DOHH2 (cell line): Measurements from ENCODE around the gene DSTYK.

ENCODE experiments used
- H3F3A ChIP-seq: fragments of 200-600 bp; sonication (generic), shearing (Covaris generic); 2 replicates; pipeline ENCODE4 v1.6.0; 2016; ENCODE audit warnings: antibody characterized with exemption, mild to moderate bottlenecking; ENCODE audit not compliant: control insufficient read depth, insufficient read depth
- H3K27ac ChIP-seq: fragments of 200-600 bp; sonication (generic); 2 replicates; pipeline ENCODE4 v1.5.1; 2014; ENCODE audit warnings: low read depth, mild to moderate bottlenecking, low read length, moderate library complexity
- H3K27me3 ChIP-seq: fragments of 200-600 bp; sonication (generic); 2 replicates; pipeline ENCODE4 v1.6.1; 2014; ENCODE audit warnings: mild to moderate bottlenecking, low read length, mixed read lengths; ENCODE audit not compliant: control insufficient read depth
- H3K36me3 ChIP-seq: fragments of 200-600 bp; sonication (generic); 2 replicates; pipeline ENCODE4 v1.6.1; 2014; ENCODE audit warnings: mild to moderate bottlenecking, low read length, moderate library complexity, mixed read lengths; ENCODE audit not compliant: control insufficient read depth
- H3K4me1 ChIP-seq: fragments of 200-600 bp; sonication (generic); 2 replicates; pipeline ENCODE4 v1.6.1; 2014; ENCODE audit warnings: mild to moderate bottlenecking, low read length, mixed read lengths; ENCODE audit not compliant: control insufficient read depth
- H3K4me2 ChIP-seq: fragments of 200-600 bp; sonication (generic); 2 replicates; pipeline ENCODE4 v1.6.0; 2014; ENCODE audit warnings: mild to moderate bottlenecking, low read length, moderate library complexity
- H3K4me3 ChIP-seq: fragments of 200-600 bp; sonication (generic); 2 replicates; pipeline ENCODE4 v1.5.1; 2014; ENCODE audit warnings: mild to moderate bottlenecking, low read length, mixed read lengths
- H3K79me2 ChIP-seq: fragments of 200-600 bp; sonication (generic); 2 replicates; pipeline ENCODE4 v1.6.1; 2014; ENCODE audit warnings: mild to moderate bottlenecking, low read length, mixed read lengths; ENCODE audit not compliant: control insufficient read depth
- H3K9me2 ChIP-seq: fragments of 200-600 bp; sonication (generic); replicated peaks from 2 replicates; pipeline ENCODE4 v1.6.1; 2014; ENCODE audit warnings: mild to moderate bottlenecking, low read length, mixed read lengths; ENCODE audit not compliant: control insufficient read depth
- H3K9me3 ChIP-seq: fragments of 200-600 bp; sonication (generic); 2 replicates; pipeline ENCODE4 v1.6.1; 2014; ENCODE audit warnings: antibody characterized with exemption, low read length, mixed read lengths; ENCODE audit not compliant: control insufficient read depth, insufficient read depth
- H4K20me1 ChIP-seq: fragments of 200-600 bp; sonication (generic); 2 replicates; pipeline ENCODE4 v1.6.0; 2014; ENCODE audit warnings: low read depth, mild to moderate bottlenecking, antibody characterized with exemption, low read length, moderate library complexity; ENCODE audit not compliant: control insufficient read depth, insufficient read depth
- EZH2phosphoT487 ChIP-seq: fragments of 200-600 bp; sonication (generic); IDR thresholded peaks from 2 replicates; pipeline ENCODE4 v1.6.1; 2017; ENCODE audit warnings: borderline replicate concordance, mild to moderate bottlenecking, antibody characterized with exemption, low read length, moderate library complexity, mixed read lengths
- TF ChIP-seq, protein P1 (sequence below): fragments of 200-600 bp; sonication (generic); IDR thresholded peaks from one replicate; pipeline ENCODE4 v1.5.1; 2014; ENCODE audit warnings: antibody characterized with exemption, mild to moderate bottlenecking, low read depth, low read length; ENCODE audit not compliant: poor library complexity, severe bottlenecking

DSTYK gene

DNA sequence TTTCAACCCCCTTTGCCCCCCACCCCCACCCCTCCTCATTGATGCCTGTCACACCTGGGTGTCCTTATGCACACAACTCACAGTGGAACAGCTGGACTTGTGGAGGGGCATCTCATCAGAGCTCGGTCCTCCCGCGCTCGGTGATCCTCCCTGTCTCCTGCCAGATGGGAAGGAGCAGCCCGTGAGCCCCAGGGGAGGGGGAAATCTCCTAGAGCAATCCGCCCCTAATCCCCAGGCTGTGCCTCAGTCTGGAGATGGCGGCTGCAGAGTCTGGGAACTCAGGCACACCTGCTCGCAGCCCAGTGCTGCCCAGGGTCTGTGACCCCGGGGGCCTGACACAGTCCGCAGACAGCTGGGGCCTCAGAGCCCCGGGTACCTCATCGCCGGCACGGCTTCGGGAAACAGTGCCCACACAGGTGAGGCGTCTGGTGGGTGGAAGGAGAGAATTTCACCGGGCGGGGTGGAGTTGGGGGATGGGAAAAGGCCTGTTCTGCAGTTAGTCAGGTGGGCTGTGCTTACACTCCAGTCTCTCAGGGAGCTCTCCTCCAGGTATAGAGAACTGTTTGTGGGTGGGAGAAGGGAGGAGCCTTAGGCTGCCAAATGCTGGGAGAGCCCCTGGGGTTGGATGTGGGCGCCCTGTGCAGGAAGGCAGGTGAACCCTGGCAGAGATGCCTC, 45.6 kb upstream of the DSTYK start:
- peaks cover 8% of the 10 kb centered on the region for H3K4me1 ChIP-seq
- H3K4me3 ChIP-seq, result no peak overlapping the region
- H3K79me2 ChIP-seq, result no peaks in the 10 kb centered on the region
- no peaks in the 10 kb centered on the region for H3K36me3 ChIP-seq
- no peaks in the 10 kb centered on the region for H4K20me1 ChIP-seq
- H3K4me2 ChIP-seq, result no peak overlapping the region
- H3F3A ChIP-seq, result no peaks in the 10 kb centered on the region
- TF ChIP-seq EZH2phosphoT487, result no peak
- TF ChIP-seq, protein P1, sequence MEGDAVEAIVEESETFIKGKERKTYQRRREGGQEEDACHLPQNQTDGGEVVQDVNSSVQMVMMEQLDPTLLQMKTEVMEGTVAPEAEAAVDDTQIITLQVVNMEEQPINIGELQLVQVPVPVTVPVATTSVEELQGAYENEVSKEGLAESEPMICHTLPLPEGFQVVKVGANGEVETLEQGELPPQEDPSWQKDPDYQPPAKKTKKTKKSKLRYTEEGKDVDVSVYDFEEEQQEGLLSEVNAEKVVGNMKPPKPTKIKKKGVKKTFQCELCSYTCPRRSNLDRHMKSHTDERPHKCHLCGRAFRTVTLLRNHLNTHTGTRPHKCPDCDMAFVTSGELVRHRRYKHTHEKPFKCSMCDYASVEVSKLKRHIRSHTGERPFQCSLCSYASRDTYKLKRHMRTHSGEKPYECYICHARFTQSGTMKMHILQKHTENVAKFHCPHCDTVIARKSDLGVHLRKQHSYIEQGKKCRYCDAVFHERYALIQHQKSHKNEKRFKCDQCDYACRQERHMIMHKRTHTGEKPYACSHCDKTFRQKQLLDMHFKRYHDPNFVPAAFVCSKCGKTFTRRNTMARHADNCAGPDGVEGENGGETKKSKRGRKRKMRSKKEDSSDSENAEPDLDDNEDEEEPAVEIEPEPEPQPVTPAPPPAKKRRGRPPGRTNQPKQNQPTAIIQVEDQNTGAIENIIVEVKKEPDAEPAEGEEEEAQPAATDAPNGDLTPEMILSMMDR, result no peak
- H3K27ac ChIP-seq, result no peak overlapping the region
- no peaks in the 10 kb centered on the region for H3K9me3 ChIP-seq
- no peaks in the 10 kb centered on the region for H3K9me2 ChIP-seq
- H3K27me3 ChIP-seq, result peaks cover 7% of the 10 kb centered on the region

DNA sequence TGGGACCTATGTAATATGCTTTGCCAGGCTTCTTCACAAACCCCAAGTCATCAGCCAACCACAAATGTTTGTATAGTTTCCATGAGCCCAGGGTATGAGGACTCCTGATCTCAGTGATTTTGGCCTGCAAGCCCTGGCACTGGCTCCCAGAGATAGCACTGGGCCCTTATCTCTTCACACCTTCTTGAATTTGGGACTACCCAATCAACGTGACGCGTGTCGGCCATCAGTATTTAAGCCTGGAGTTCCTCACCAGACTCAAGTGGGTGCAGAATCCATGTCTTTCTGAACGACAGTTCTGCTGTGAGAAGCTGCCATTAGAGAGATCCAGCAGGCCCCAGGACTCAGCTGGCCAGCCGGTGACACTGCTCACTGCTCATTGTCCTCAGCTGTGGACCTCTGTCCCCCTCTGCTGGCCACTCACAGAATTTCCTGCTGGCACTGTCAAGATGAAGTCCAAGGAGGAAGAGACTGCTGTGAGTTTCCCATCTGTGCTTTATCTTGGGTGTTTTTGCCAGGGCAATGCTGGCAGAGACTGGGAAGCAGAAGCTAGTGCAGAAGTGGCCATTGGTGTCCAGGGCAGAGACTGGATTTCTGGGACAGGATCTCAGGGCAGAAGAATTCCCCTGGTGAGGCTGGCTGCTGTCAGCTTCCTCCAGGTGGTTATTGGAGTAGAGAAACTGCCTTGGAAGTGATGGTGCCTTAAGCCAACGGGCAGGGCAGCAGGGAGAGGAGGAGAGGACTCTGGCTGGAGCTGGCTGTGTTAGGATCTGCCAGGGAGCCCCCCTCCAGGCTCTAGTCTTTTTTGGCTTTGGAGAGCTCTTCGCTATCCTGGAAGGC, 44.7 kb upstream of the DSTYK start:
- Histone ChIP-seq H3K79me2 (no peaks in the 10 kb centered on the region), H3F3A (no peaks in the 10 kb centered on the region)

DNA sequence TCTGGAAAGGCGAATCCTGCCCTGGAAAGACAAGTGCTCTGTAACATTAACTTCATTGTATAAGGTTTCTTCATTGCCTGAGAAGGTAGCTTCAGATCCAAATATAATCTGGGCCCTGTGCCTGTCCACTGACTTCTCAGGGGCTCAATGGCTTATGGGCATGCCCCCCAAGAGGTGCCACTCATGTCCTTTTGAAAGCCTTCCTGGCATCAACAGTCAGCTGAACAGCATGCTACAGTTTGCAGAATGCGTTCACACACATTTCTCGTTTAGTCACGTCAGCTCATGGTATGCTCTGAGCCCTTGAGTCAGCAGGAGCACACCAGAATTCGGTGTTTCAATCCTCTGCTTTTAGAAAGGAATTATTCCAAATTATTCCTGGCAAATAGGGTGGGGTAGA, 40.1 kb upstream of the DSTYK start:
- Histone ChIP-seq H4K20me1 (no peaks in the 10 kb centered on the region), H3K27ac (no peak overlapping the region), H3K4me1 (no peaks in the 10 kb centered on the region), H3K4me2 (no peak overlapping the region), H3K9me3 (no peaks in the 10 kb centered on the region), H3F3A (no peaks in the 10 kb centered on the region), H3K27me3 (peaks cover 20% of the 10 kb centered on the region; the same call in 1 of the 2 replicates), H3K9me2 (no peaks in the 10 kb centered on the region), H3K79me2 (no peaks in the 10 kb centered on the region), H3K36me3 (no peaks in the 10 kb centered on the region), H3K4me3 (no peak overlapping the region)
- no peak for TF ChIP-seq EZH2phosphoT487
- TF ChIP-seq, protein P1, result no peak

More for the DNA sequence above, 44.7 kb upstream of the DSTYK start:
- Histone ChIP-seq H3K4me3 (no peak overlapping the region), H3K36me3 (no peaks in the 10 kb centered on the region), H3K4me2 (no peak overlapping the region), H3K9me2 (no peaks in the 10 kb centered on the region), H3K27me3 (peaks cover 10% of the 10 kb centered on the region; the same call in 1 of the 2 replicates), H3K9me3 (no peaks in the 10 kb centered on the region), H3K27ac (no peak overlapping the region), H4K20me1 (no peaks in the 10 kb centered on the region), H3K4me1 (peaks cover 8% of the 10 kb centered on the region)
- no peak for TF ChIP-seq EZH2phosphoT487
- TF ChIP-seq, protein P1, result peak; percentile 97
